AG10803 (cell line): ENCODE measurements around the gene WNT9B.
A peak's percentile ranks its signal among the peaks of the same experiment; 100 is the strongest.

Experiments used
- DNase-seq: peaks from one replicate; pipeline ENCODE4 v3.0.0; 2010; ENCODE audit warnings: low read depth
- H3K4me3 ChIP-seq: 2 replicates; pipeline ENCODE4 v1.5.1; 2011; ENCODE audit warnings: mild to moderate bottlenecking, low read length, control low read depth
- CTCF ChIP-seq: conservative IDR thresholded peaks from 2 replicates; pipeline ENCODE4 v1.5.1; 2011; ENCODE audit warnings: mild to moderate bottlenecking, low read length, control low read depth, inconsistent platforms

WNT9B gene

GRCh38 chr17:46851029-46851741, at the start of gene WNT9B:
TSS of gene WNT9B (plus strand) at chr17:46851583. CDS start at chr17:46851639, 56 bp downstream.
- no peak for TF ChIP-seq CTCF
- DNase-seq: no peak
- H3K4me3 ChIP-seq: peak within 1 kb of the TSS; percentile 43

- TF ChIP-seq CTCF: no peak
- DNase-seq: no peak
- no peak overlapping the region for H3K4me3 ChIP-seq
Measured at GRCh38 chr17:46802800-46803199, 48.6 kb upstream of the WNT9B start.

- no peak for TF ChIP-seq CTCF
- DNase-seq: no peak
- no peak overlapping the region for H3K4me3 ChIP-seq
Measured at GRCh38 chr17:46803544-46803943, 47.8 kb upstream of the WNT9B start.

GRCh38 chr17:46805771-46806170, 45.6 kb upstream of the WNT9B start:
- no peak overlapping the region for H3K4me3 ChIP-seq
- TF ChIP-seq CTCF: no peak
- DNase-seq: no peak

- DNase-seq: no peak
- no peak for TF ChIP-seq CTCF
- H3K4me3 ChIP-seq: no peak overlapping the region
Measured at GRCh38 chr17:46809110-46809571, 42.2 kb upstream of the WNT9B start.

- no peak for TF ChIP-seq CTCF
- no peak overlapping the region for H3K4me3 ChIP-seq
- no peak for DNase-seq
Measured at GRCh38 chr17:46810837-46811236, 40.5 kb upstream of the WNT9B start.

- no peak for TF ChIP-seq CTCF
- no peak overlapping the region for H3K4me3 ChIP-seq
- DNase-seq: peak; percentile 88
Measured at GRCh38 chr17:46811978-46812583, 39.3 kb upstream of the WNT9B start.
